DOHH2 (cell line): ENCODE results near the gene ZNF577.

Experiments
- H3F3A ChIP-seq: fragments of 200-600 bp; sonication (generic), shearing (Covaris generic); 2 replicates; pipeline ENCODE4 v1.6.0; 2016; ENCODE audit warnings: antibody characterized with exemption, mild to moderate bottlenecking; ENCODE audit not compliant: control insufficient read depth, insufficient read depth
- H3K27ac ChIP-seq: fragments of 200-600 bp; sonication (generic); 2 replicates; pipeline ENCODE4 v1.5.1; 2014; ENCODE audit warnings: low read depth, mild to moderate bottlenecking, low read length, moderate library complexity
- H3K27me3 ChIP-seq: fragments of 200-600 bp; sonication (generic); 2 replicates; pipeline ENCODE4 v1.6.1; 2014; ENCODE audit warnings: mild to moderate bottlenecking, low read length, mixed read lengths; ENCODE audit not compliant: control insufficient read depth
- H3K36me3 ChIP-seq: fragments of 200-600 bp; sonication (generic); 2 replicates; pipeline ENCODE4 v1.6.1; 2014; ENCODE audit warnings: mild to moderate bottlenecking, low read length, moderate library complexity, mixed read lengths; ENCODE audit not compliant: control insufficient read depth
- H3K4me1 ChIP-seq: fragments of 200-600 bp; sonication (generic); 2 replicates; pipeline ENCODE4 v1.6.1; 2014; ENCODE audit warnings: mild to moderate bottlenecking, low read length, mixed read lengths; ENCODE audit not compliant: control insufficient read depth
- H3K4me2 ChIP-seq: fragments of 200-600 bp; sonication (generic); 2 replicates; pipeline ENCODE4 v1.6.0; 2014; ENCODE audit warnings: mild to moderate bottlenecking, low read length, moderate library complexity
- H3K4me3 ChIP-seq: fragments of 200-600 bp; sonication (generic); 2 replicates; pipeline ENCODE4 v1.5.1; 2014; ENCODE audit warnings: mild to moderate bottlenecking, low read length, mixed read lengths
- H3K79me2 ChIP-seq: fragments of 200-600 bp; sonication (generic); 2 replicates; pipeline ENCODE4 v1.6.1; 2014; ENCODE audit warnings: mild to moderate bottlenecking, low read length, mixed read lengths; ENCODE audit not compliant: control insufficient read depth
- H3K9me2 ChIP-seq: fragments of 200-600 bp; sonication (generic); replicated peaks from 2 replicates; pipeline ENCODE4 v1.6.1; 2014; ENCODE audit warnings: mild to moderate bottlenecking, low read length, mixed read lengths; ENCODE audit not compliant: control insufficient read depth
- H3K9me3 ChIP-seq: fragments of 200-600 bp; sonication (generic); 2 replicates; pipeline ENCODE4 v1.6.1; 2014; ENCODE audit warnings: antibody characterized with exemption, low read length, mixed read lengths; ENCODE audit not compliant: control insufficient read depth, insufficient read depth
- H4K20me1 ChIP-seq: fragments of 200-600 bp; sonication (generic); 2 replicates; pipeline ENCODE4 v1.6.0; 2014; ENCODE audit warnings: low read depth, mild to moderate bottlenecking, antibody characterized with exemption, low read length, moderate library complexity; ENCODE audit not compliant: control insufficient read depth, insufficient read depth
- CTCF ChIP-seq: fragments of 200-600 bp; sonication (generic); IDR thresholded peaks from one replicate; pipeline ENCODE4 v1.5.1; 2014; ENCODE audit warnings: antibody characterized with exemption, mild to moderate bottlenecking, low read depth, low read length; ENCODE audit not compliant: poor library complexity, severe bottlenecking
- EZH2phosphoT487 ChIP-seq: fragments of 200-600 bp; sonication (generic); IDR thresholded peaks from 2 replicates; pipeline ENCODE4 v1.6.1; 2017; ENCODE audit warnings: borderline replicate concordance, mild to moderate bottlenecking, antibody characterized with exemption, low read length, moderate library complexity, mixed read lengths

ZNF577 gene

GRCh38 chr19:51905206-51905605 is 17.5 kb upstream of the ZNF577 start:
- Histone ChIP-seq H3K9me3 (peaks cover 25% of the 10 kb centered on the region), H4K20me1 (no peaks in the 10 kb centered on the region), H3K27ac (no peak overlapping the region), H3K9me2 (no peaks in the 10 kb centered on the region), H3K36me3 (no peaks in the 10 kb centered on the region), H3K79me2 (no peaks in the 10 kb centered on the region), H3K4me1 (0 out of 2 replicates have a peak, but pooled peaks cover 3% of the 10 kb centered on the region), H3K4me2 (peak overlapping the region; percentile 36), H3K27me3 (no peaks in the 10 kb centered on the region), H3K4me3 (peak overlapping the region; percentile 61), H3F3A (no peaks in the 10 kb centered on the region)
- TF ChIP-seq EZH2phosphoT487 (no peak), CTCF (no peak)

GRCh38 chr19:51904331-51905165 is 16.8 kb upstream of the ZNF577 start, which contains the start of gene ZNF649:
Gene ZNF649, minus strand, starts transcription at chr19:51905017. Its CDS starts 4,910 bp downstream, at chr19:51900107.
- Histone ChIP-seq H3K27me3 (no peaks in the 10 kb centered on the region), H3K9me3 (peaks cover 23% of the 10 kb centered on the region), H3K9me2 (no peaks in the 10 kb centered on the region), H3K79me2 (no peaks in the 10 kb centered on the region), H4K20me1 (no peaks in the 10 kb centered on the region), H3F3A (no peaks in the 10 kb centered on the region), H3K4me3 (peak within 1 kb of the TSS; percentile 61), H3K4me2 (peak within 1 kb of the TSS; percentile 36), H3K27ac (no peak within 1 kb of the TSS), H3K4me1 (0 out of 2 replicates have a peak, but pooled peaks cover 3% of the 10 kb centered on the region), H3K36me3 (no peaks in the 10 kb centered on the region)
- TF ChIP-seq EZH2phosphoT487 (no peak), CTCF (no peak)

DNA sequence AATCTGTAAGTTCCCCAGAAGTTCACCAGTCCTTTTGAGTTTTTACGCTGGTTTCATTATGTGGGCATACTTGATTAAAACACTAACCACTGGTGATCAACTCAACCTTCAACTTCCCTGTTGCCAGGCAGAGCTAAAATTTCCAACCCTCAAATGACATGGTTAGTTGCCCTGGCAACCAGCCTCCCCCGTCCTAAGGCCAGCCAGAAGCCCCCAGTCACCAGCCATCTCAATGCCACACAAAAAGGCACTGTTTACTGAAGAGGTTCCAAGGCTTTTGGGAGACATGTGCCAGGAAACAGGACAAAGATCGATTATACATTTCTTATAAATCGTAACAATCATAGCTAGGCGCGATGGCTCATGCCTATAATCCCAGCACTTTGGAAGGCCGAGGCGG is 15.4 kb upstream of the ZNF577 start:
- Histone ChIP-seq H3K27ac (no peak overlapping the region), H3F3A (no peaks in the 10 kb centered on the region), H4K20me1 (no peaks in the 10 kb centered on the region), H3K4me3 (no peak overlapping the region), H3K36me3 (no peaks in the 10 kb centered on the region), H3K4me1 (0 out of 2 replicates have a peak, but pooled peaks cover 3% of the 10 kb centered on the region), H3K79me2 (no peaks in the 10 kb centered on the region), H3K4me2 (no peak overlapping the region), H3K9me3 (peaks cover 23% of the 10 kb centered on the region), H3K27me3 (no peaks in the 10 kb centered on the region), H3K9me2 (no peaks in the 10 kb centered on the region)
- TF ChIP-seq EZH2phosphoT487 (no peak), CTCF (no peak)
